ENCODE results near the gene RHBDL3.

- TF ChIP-seq CTCF (conservative IDR thresholded peaks at IDR 0.05) (no peak), ZFX (IDR thresholded peaks at IDR 0.05) (no peak)
Observed at GRCh38 chr17:32315171-32315570, 49.5 kb downstream of the RHBDL3 start.

Data from C4-2B (cell line).